Activated naive CD8-positive, alpha-beta T cell treated with anti-CD3 and anti-CD28 coated beads, Interleukin-2, amount 50 U/mL, for 16 hours (primary cell): ENCODE data around the gene FBXW5.

Source experiments
- DNase-seq: peaks from one replicate; pipeline ENCODE4 v3.0.0-alpha.2; 2020; ENCODE audit warnings: low read depth, low spot score

Gene FBXW5

DNA sequence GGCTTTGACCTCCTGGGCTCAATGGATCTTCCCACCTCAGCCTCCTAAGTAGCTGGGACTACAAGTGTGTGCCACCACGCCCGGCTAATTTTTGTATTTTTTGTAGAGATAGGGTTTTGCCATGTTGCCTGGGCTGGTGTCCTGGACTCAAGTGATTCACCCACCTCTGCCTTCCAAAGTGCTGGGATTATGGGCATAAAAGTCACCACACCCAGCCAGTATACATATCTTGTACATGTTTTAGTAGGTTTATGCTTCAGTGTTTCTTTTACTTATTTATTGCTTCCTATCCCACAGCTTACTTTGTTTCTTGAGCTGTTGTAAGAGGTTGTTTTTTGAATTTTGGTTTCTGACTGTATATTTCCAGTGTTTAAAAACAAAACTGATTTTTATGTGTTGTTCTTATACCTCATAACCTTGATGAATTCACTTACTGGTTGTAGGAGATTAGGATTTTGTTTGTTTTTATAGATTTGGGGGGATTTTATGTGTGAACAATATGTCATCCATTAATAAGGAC lies 12.9 kb downstream of the FBXW5 start:
- no peak for DNase-seq

DNA sequence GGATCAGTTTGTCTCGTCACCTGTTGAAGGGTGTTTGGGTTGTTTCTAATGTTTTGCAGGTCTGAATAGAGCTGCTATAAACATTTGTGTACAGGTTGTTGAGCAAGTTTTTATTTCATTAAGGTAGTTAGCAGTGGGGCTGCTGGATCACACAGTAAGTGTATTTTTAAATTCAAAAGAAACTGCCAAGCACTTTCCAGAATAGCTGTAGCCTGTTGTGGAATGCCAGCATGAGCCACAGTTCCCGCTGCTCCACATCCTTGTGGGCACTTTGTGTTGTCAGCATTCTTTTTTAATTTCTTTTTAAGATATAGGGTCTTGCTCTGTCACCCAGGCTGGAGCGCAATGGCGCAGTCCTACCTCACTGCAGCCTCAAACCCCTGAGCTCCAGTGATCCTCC lies 14.5 kb downstream of the FBXW5 start:
- no peak for DNase-seq

DNA sequence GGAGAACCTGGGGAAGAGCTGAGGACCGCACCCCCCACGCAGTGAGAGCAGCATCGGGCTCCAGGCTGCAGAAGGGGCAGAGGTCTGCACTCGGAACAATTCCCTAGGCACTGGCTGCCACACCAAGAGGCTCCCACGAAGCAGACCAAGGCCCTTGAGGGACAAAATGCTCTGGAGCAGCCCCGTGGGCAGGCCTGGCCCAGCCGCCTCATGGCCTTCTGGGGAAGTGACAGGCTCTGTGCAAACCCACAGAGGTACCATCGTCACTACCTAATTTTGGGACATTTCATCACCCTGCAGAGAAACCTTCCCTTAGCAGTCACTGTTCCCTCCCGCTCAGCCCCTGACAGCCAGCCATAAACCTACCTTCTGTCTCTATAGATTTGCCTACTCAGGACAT lies 15.9 kb downstream of the FBXW5 start:
- no peak for DNase-seq

DNA sequence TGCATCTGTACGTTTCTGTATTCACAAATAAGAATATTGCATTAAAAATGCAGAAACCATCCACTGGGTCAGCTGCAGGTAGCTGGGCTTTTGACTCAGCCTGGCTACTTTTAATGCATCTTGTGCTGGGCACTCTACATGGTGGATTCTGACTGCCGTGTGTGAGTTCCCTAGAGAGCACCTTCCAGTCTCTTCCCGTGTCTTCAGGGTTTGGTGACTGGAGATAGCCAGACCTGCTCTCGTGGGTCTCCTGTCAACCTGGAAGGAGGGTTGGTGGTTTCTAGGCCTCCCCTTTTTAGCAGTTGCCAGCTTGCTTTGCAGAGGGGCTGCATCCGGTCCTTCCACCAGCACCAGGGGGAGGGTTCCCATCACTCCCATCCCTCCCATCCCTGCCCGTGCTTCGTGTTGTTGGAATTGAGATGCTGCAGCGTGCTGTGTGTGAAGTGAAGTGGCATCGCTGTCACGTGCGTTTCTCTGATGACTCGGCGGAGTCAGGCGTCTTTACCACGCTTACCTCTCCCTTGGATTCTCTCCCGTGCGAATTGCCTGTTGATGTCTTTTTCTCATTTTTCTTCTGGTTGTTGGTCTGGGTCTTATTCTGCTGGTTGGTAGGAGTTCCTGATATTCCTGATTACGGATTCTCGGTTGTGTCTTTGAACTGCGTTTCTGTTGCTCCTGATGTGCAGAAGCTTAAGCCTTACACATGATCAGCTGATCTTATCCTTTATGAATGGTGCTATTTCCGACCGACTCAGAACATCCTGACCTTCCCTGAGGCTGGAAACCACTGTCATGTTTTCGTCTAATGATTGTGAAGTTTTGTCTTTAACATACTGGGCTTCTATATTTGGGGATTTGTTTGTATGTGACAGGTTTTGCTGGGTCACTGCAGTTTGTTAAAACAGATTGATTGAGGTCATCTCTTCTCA lies 16.9 kb downstream of the FBXW5 start:
- DNase-seq = no peak

DNA sequence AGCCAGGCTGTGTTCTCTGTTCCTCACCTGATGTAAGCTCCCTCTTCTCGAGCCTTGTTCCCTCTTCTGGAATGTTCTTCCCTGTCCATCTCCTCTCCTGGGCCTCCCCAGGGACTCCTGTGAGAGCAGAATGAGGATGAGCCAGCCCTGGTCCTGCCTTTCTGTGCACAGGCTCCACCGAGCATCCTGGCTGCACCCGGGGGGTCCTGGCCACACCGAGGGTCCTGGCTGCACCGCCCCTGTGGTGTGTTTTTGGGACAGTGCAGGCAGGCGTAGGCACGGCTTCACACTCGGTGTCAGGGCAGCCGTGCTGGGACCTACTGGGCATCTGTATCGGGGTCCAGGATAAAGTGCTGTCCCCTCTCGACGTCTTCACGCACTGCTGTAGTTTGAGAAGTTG lies 17.8 kb downstream of the FBXW5 start:
- DNase-seq = no peak

DNA sequence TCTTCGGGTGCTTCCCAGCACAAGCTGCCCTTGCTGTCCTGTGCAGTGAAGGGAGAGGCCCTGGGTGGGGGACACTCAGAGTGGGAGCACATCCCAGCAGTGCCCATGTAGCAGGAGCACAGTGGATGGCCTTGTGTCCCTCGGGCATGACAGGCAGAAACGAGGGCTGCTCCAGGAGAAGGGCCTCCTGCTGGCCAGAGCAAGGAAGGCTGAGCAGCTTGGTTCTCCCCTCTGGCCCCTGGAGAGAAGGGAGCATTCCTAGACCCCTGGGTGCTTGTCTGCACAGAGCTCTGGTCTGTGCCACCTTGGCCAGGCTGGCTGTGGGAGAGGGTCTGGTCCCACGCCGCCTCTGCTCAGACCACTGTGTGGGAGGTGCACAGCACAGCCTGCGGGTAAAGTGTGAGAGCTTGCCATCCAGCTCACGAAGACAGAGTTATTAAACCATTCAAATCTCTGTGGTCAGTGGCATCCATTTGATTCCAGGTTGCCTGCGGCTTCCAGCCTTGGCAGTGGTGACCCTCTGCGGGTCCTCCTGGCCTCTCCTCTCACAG lies 18.3 kb downstream of the FBXW5 start:
- no peak for DNase-seq

DNA sequence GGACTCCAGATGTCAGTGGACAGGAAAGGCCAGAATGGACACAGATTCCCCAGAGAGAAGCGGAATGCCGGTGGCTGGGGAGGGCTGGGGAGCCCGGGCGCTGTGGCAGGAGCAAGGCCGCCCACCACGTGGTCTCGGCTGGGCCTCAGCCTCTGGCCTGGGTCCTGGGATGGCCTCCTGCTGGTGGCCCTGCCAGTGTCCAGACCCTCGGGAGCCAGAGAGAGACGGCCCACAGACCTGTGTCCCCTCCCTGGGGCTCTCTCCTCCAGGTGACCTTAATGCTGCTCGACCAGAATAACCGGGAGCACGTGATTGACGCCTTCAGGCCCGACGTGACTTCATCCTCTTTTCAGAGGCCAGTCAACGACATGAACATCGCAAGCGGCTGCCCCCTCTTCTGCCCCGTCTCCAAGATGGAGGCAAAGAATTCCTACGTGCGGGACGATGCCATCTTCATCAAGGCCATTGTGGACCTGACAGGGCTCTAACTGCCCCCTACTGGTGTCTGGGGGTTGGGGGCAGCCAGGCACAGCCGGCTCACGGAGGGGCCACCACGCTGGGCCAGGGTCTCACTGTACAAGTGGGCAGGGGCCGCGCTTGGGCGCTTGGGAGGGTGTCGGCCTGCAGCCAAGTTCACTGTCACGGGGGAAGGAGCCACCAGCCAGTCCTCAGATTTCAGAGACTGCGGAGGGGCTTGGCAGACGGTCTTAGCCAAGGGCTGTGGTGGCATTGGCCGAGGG lies 19.0 kb downstream of the FBXW5 start:
- DNase-seq = no peak

DNA sequence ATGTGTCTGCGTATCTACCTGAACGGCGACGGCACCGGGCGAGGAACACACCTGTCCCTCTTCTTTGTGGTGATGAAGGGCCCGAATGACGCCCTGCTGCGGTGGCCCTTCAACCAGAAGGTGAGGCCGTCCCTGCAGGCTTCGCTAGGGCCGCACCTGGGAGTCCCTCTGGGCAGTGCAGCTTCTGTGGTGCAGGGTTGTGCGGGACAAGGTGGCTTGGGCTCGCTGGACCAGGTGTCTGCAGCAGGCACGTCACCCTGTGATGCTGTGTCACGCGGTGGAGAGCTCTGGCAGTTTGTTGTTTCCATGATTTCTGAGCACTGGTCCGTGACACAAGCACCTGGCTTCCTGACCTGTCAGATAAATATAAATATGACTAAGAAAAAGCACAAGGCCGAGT lies 20.7 kb downstream of the FBXW5 start:
- DNase-seq = no peak

DNA sequence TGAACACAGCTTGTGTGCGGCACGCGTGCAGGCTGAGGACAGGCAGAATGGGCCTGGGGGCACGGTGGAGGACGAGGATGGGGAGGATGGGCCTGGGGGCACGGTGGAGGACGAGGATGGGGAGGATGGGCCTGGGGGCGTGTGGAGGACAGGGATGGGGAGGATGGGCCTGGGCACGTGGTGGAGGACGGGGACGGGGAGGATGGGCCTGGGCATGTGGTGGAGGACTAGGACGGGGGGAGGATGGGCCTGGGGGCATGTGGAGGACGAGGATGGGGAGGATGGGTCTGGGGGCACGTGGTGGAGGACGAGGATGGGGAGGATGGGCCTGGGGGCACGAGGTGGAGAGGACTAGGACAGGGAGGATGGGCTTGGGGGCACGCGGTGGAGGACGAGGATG lies 22.0 kb downstream of the FBXW5 start:
- no peak for DNase-seq

DNA sequence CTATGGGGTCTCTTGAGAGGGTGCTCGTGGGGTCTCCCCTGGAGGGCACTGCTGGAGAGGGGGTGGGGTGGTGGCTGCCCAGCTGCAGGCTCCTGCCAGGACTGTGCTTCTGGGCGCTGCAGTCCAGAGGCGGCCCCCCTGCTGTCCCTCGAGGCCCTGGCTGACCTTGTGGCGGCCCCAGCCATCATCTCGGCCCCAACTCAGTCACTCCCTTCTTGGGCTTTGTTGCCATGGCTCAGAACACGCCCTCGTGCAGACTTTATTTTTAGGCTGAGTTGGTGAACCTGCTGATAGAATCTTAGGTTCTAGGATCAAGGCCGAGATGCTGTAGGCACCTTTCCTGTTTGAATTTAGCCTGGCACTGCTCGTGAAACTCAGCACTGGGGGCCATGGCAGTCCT lies 22.8 kb downstream of the FBXW5 start:
- DNase-seq = no peak

DNA sequence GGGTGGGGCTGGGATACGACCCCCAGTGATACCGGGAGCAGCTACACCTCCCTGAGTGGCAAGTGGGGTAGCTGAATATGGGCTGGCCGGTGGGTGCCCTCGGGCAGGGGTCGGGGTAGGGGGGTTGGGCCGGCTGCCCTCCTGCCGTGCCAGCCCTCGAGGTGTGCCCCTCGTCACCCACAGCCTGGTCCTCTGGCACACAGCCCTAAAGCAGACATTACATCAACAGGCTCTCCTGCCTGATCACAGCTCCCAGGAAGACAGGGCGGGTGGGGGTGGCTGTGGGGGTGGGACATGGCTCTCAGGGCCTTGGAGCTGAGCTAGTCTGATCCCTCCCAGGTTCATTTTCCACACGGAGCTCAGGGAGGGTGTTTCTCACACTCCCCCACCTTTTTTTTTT lies 23.2 kb downstream of the FBXW5 start:
- DNase-seq = no peak

DNA sequence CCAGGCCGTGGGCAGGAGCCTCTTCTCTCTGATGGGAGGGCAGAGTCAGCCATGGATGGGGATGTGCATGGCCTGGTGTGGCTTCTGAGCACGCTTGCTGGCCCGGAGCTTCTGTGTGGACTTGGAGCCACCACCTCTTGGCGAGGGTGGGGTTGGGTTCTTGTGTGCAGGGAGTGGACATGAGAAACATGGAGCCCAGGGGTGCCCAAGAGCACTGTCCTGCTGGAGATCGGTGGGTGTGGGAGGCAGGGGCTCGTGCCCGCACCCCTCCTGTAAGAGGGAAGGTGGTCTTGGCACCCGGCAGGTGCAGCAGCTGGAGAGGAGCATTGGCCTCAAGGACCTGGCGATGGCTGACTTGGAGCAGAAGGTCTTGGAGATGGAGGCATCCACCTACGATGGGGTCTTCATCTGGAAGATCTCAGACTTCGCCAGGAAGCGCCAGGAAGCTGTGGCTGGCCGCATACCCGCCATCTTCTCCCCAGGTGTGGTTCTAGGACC lies 23.8 kb downstream of the FBXW5 start:
- no peak for DNase-seq

DNA sequence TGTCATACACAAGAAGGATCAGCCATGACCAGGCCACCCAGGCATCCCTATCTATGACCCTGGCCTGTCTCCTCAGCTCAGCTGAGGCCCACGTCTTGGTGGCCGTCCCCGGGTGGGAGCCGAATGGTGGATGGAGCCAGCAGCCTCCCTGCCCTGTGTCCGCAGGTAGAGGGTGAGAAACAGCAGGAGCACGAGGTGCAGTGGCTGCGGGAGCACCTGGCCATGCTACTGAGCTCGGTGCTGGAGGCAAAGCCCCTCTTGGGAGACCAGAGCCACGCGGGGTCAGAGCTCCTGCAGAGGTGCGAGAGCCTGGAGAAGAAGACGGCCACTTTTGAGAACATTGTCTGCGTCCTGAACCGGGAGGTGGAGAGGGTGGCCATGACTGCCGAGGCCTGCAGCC lies 24.5 kb downstream of the FBXW5 start:
- no peak for DNase-seq

DNA sequence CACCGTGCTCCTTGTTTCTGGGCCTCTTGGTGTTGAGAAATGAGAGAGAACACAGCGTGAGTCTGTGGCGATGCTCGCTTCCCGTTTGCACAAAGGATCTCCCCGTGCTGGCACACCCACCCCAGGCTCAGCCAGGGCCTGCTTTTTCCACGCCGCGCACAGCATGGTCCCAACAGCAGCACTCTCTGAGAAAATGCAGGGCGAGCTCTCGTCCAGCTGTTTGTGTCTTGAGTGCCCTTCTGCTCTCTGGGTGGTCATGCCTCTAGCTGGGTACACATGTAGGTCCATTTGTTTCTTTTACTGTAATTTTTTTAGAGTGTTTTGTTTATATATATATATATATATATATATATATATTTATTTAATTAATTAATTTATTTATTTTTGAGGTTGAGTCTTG lies 26.6 kb downstream of the FBXW5 start:
- DNase-seq = no peak

DNA sequence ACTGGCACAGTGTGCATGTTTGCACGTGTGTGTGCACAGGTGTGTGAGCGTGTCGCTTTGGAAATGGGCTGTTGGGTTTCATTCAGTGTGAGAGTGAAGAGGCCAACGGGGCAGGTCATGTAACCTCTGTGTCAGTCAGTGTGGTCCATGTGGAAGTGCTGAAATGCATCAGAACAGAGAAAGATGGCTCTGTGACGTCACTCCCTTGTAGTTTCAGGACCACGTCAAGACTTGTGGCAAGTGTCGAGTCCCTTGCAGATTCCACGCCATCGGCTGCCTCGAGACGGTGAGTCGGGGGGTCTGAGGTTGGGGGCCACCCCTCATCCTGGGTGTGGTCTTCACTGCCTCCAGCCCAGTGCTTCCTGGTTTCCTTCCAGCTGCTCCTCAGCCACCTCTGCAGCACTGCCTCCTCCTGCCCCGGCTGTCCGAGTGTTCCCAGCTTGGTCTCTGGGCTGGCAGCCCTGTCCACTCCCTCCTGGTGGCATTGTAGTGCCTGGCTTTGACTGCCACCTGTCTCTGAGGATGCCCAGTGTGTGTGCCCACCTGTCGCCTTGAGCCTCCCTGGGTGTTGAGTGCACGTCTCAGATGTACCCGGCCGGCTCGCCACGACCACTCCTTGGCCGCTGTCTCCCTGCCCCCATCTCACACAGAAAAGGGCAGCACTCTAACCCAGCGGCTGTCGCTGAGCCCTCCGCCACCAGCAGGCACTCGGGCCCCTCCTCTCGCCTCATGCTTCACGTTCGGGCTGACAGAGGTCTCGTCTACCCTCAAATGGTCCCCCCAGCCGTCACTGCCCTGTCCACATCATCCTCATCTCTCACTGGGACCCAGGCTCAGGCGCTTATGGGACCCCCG lies 28.0 kb downstream of the FBXW5 start:
- DNase-seq = no peak

DNA sequence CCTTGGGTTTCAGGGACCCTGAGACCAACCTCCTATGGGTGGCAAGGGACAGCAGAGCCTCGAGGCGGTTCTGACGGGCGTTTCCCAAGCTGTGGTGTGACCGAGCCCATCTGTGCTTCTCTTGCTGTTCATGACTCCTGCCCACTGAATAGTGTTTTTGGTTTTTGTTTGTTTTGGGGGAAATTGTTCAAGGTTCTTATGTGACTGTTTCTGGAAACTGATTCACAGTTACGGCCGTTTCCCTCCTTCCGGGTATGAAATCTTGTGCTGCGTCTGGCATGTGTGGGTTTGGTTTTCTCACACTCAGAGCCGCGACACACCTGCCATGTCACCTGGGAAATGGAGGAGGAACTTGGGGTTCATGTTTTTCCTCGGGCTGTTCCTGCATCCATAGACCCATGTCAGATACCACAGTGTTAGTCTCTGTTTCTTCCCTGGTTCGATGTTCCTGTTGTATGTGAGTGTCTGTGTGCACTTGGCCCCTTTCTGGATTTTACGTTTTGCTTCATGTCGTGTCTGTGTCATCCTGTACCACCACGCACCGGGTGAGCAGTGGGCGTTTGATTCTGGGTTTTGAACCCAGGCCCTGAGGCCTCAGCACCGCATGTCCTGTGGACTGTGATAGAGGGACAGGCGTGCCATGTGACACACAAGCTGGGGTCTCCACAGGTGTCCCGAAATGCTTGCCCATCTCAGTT lies 28.8 kb downstream of the FBXW5 start:
- DNase-seq = no peak

DNA sequence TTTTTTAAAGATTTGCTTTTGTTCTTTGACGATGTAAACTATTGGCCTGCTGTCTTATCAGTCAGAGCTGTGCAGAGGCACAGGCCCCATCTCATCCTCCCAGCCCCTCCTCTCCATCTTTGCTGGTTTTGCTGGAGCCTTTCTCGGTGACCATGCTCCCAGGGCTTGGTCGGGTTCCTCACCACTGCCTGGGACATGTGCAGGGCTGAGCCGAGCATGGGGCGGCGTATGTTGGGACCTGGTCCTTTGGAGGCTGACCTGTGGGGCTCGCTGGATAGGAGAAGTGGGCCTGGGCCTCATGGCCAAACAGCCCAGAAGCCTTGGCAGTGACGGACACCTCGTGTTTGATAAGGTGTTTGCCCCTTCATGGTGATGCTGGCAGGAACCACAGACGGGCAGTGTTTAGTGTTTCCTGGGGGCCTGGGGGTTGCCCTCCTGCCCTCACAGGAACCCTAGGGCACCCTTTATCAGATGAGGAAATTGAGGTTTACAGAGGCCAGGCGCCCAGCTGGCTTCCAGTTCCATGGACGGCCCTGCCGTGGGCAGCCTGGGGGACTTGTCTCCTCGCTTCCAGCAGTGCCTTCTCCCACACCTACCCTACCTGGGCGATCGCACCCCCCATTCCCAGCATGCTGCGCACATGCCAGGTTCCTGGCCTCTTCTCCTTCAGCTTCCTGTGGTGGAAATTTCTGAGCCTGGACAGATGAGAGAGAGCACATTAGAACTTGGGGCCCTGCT lies 30.7 kb downstream of the FBXW5 start:
- no peak for DNase-seq

DNA sequence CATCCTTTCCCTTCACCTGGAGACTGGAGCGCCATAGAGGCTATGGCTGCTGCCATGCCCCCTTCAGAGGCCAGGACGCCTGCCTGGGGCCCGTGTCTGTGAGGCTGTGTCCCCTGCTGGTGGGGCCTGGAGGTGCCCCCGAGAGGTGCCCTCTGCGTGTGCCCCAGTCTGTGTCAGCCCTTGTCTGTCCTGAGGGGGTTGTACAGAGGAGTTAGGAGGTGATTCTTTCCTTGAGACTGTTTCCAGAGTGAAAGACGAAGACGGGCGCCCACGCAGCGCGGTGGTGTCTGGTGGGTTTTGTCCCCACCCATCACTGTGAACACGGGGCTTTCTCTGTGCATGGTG lies 33.7 kb downstream of the FBXW5 start:
- no peak for DNase-seq

DNA sequence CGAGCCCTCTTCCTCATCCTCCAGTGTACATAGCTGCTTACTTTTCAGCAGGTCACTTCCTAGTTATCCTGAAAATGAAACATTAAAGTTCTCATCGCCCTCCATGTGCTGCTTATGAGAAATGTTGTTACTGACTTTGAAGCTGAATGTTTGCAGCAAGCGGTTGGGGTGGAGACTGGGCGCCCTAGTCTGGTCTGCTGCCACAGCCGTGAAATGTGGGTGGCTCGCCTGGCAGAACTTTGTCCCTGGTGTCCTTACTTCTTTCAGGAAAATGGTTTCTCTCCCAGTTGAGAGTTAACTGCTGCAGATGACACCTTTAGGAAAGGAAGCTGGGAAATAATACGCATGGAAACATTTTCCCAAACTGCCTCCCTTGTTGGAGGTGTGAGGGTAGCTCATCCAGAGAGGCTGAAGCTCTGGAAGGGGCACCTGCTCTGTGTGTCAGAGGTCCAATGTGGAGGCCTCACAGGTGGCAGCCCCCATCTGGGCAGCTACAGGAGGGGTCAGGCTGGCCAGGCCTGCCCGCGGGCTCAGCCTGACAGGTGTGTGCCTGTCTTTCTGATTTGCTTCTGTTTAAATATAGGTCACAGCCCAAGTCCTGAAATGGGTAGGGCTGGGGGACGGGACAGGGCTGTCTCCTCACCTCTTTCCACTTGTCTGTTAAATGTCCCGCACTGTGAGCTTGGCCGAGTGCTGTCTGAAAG lies 34.2 kb downstream of the FBXW5 start:
- no peak for DNase-seq
